ENCODE data around the gene SOBP. TPM values are rescaled to one million over a fixed set of nuclear protein-coding genes. Genes with fewer than 3 reads are reported as not detected.
A peak's percentile ranks its signal among the peaks of the same experiment; 100 is the strongest.

SOBP gene
- total RNA-seq, 4 donors from 2014 or later = 2.6 to 21.2 (median 8.7) TPM

GRCh38 chr6:107683183-107683582, 193.3 kb downstream of the SOBP start:
- H3K4me3 ChIP-seq = no peak overlapping the region
- no peak overlapping the region for H3K27ac ChIP-seq
- TF ChIP-seq CTCF (IDR thresholded peaks at IDR 0.05) = no peak
- no peak for TF ChIP-seq POLR2A (IDR thresholded peaks at IDR 0.05)
- no peak for DNase-seq
- H3K9me3 ChIP-seq = no peaks in the 10 kb centered on the region
- no peaks in the 10 kb centered on the region for H3K36me3 ChIP-seq
- no peaks in the 10 kb centered on the region for H3K4me1 ChIP-seq
- no peaks in the 10 kb centered on the region for H3K27me3 ChIP-seq
- intact Hi-C loops (cut with DNase I; ENCODE audit: low total_unique reads) = no loop called here

- Histone ChIP-seq H3K27ac (no peak overlapping the region), H3K4me3 (no peak overlapping the region), H3K36me3 (no peaks in the 10 kb centered on the region), H3K27me3 (no peaks in the 10 kb centered on the region), H3K4me1 (peaks cover under 1 to 8% of the 10 kb centered on the region in 2 donors), H3K9me3 (no peaks in the 10 kb centered on the region)
- TF ChIP-seq POLR2A (IDR thresholded peaks at IDR 0.05) = no peak
- no peak for TF ChIP-seq CTCF (IDR thresholded peaks at IDR 0.05)
- intact Hi-C loops (cut with DNase I; ENCODE audit: low total_unique reads) = no loop called here
- no peak for DNase-seq
Observed at GRCh38 chr6:107684996-107685395, 195.1 kb downstream of the SOBP start.

DNA sequence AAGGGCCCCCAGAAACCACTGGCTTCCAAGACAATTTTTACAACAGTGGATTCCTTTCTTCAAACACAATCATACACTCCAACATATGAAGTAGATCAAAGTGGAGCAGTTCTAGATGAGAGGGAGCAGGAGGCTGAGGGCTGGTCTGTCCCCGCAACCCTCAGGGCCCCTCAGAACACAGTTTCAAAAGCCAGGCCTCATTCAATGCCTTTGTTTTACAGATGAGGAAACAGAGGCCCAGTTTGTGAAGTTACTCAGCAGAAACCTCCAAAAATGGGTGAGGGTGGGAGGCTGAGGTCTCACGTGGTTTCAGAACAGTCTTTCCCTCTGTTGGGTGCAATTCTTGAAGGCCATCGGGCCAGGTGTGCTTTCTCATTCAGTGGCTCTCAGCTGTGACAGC, 199.3 kb downstream of the SOBP start:
- H3K27ac ChIP-seq = peak overlapping the region; percentile 79 to 86
- no peak for DNase-seq
- TF ChIP-seq CTCF (IDR thresholded peaks at IDR 0.05) = no peak
- no peak for TF ChIP-seq POLR2A (IDR thresholded peaks at IDR 0.05)

GRCh38 chr6:107689951-107690642, 200.2 kb downstream of the SOBP start:
- Histone ChIP-seq H3K36me3 (no peaks in the 10 kb centered on the region), H3K4me3 (no peak overlapping the region), H3K4me1 (peaks cover 8 to 15% of the 10 kb centered on the region in 2 donors), H3K27me3 (no peaks in the 10 kb centered on the region), H3K9me3 (no peaks in the 10 kb centered on the region), H3K27ac (peak overlapping the region; percentile 79 to 86)
- peak in 2 of 4 experiments; percentile 3 to 10 for TF ChIP-seq CTCF (IDR thresholded peaks at IDR 0.05)
- no peak for TF ChIP-seq POLR2A (IDR thresholded peaks at IDR 0.05)
- peak; percentile 49 to 50 for DNase-seq
- intact Hi-C loops (cut with DNase I; ENCODE audit: low total_unique reads) = no loop called here

More for the DNA sequence above, 199.3 kb downstream of the SOBP start:
- peaks cover 8 to 15% of the 10 kb centered on the region in 2 donors for H3K4me1 ChIP-seq
- no peak overlapping the region for H3K4me3 ChIP-seq
- intact Hi-C loops (cut with DNase I; ENCODE audit: low total_unique reads) = no loop called here
- H3K9me3 ChIP-seq = no peaks in the 10 kb centered on the region
- no peaks in the 10 kb centered on the region for H3K27me3 ChIP-seq
- H3K36me3 ChIP-seq = no peaks in the 10 kb centered on the region

DNA sequence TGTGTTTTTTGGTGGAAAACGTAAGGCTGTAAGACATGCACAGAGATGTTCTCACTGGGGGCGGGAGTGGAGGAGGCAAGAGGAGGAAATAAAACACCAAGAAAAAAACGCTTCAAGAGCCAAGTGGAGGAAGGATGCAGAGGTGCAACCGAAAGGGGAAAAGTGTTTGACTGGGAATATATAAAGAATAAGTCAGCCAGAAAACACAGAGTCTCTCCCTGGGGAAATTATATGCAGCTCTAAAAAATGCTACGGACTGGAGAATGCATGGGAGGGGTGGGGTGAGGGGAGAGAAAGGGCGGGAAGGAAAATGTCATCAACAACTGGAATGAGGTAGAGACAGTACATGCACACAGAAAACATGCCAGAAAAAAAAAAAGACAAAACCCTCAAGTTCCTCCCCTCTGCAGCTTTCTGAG, 200.7 kb downstream of the SOBP start:
- Histone ChIP-seq H3K27me3 (no peaks in the 10 kb centered on the region), H3K4me1 (peaks cover 8 to 15% of the 10 kb centered on the region in 2 donors), H3K4me3 (peak overlapping the region in 1 of 2 donors; percentile 3), H3K36me3 (no peaks in the 10 kb centered on the region), H3K9me3 (no peaks in the 10 kb centered on the region), H3K27ac (peak overlapping the region; percentile 79 to 86)
- TF ChIP-seq POLR2A (IDR thresholded peaks at IDR 0.05) (no peak), CTCF (IDR thresholded peaks at IDR 0.05) (no peak)
- intact Hi-C loops (cut with DNase I; ENCODE audit: low total_unique reads) = no loop called here
- DNase-seq = peak; percentile 25 to 56
